WTC11 (cell line): ENCODE results near the gene OLIG1. TPM values are rescaled to one million over a fixed set of nuclear protein-coding genes. Genes with fewer than 3 reads are reported as not detected.

Experiments used
- ATAC-seq: fragments of 200-7000 bp; cut with Tn5 transposase; 2 replicates; pipeline ENCODE4 v1.10.0; 2021; ENCODE audit warnings: mild to moderate bottlenecking, moderate library complexity
- CTCF ChIA-PET: fragments of 300-600 bp; sonication (Branson Sonifier 250); formaldehyde crosslinking; loops from one replicate; lab custom pipeline; 2021; ENCODE audit warnings: antibody characterized with exemption; lab: Charles Lee
- POLR2A ChIA-PET: fragments of 350-600 bp; sonication (Branson Sonifier 250); formaldehyde crosslinking; loops from one replicate; lab custom pipeline; 2021; ENCODE audit warnings: antibody characterized with exemption; lab: Charles Lee
- DNase-seq: peaks from one replicate; pipeline ENCODE4 v3.0.0; 2021; ENCODE audit warnings: low spot score
- H3K27ac Mint-ChIP-seq: 2 replicates; pipeline ENCODE4 v1.8.0; 2021; ENCODE audit warnings: mixed read lengths
- H3K27me3 Mint-ChIP-seq: 2 replicates; pipeline ENCODE4 v1.8.0; 2021; ENCODE audit warnings: low read depth, mild to moderate bottlenecking, moderate library complexity, mixed read lengths
- H3K36me3 Mint-ChIP-seq: 2 replicates; pipeline ENCODE4 v1.8.0; 2021; ENCODE audit warnings: mixed read lengths
- H3K4me1 Mint-ChIP-seq: 2 replicates; pipeline ENCODE4 v1.8.0; 2022; ENCODE audit warnings: mixed read lengths
- H3K4me3 Mint-ChIP-seq: 2 replicates; pipeline ENCODE4 v1.8.0; 2021; ENCODE audit warnings: mild to moderate bottlenecking, moderate library complexity, mixed read lengths
- H3K9me3 Mint-ChIP-seq: 2 replicates; pipeline ENCODE4 v1.8.0; 2021; ENCODE audit warnings: mixed read lengths
- ESRRA ChIP-seq: sonication (generic); formaldehyde crosslinking; IDR thresholded peaks from 2 replicates; pipeline ENCODE4 v1.8.1; 2022; ENCODE audit warnings: mild to moderate bottlenecking, missing genetic modification reagents, borderline replicate concordance
- FOXP1 ChIP-seq: sonication (generic); formaldehyde crosslinking; IDR thresholded peaks from 2 replicates; pipeline ENCODE4 v1.8.0; 2022; ENCODE audit warnings: missing genetic modification reagents, mild to moderate bottlenecking, moderate library complexity, borderline replicate concordance
- IRF2 ChIP-seq: sonication (generic); formaldehyde crosslinking; IDR thresholded peaks from 2 replicates; pipeline ENCODE4 v1.8.0; 2022; ENCODE audit warnings: low read depth, missing genetic modification reagents, borderline replicate concordance
- MXD4 ChIP-seq: fragments of 250-450 bp; sonication (Bioruptor Pico); IDR thresholded peaks from 2 replicates; pipeline ENCODE4 v1.8.0; 2021; ENCODE audit warnings: mild to moderate bottlenecking, moderate library complexity, borderline replicate concordance
- NFE2L1 ChIP-seq: sonication (generic); formaldehyde crosslinking; IDR thresholded peaks from 2 replicates; pipeline ENCODE4 v1.8.1; 2023; ENCODE audit warnings: missing genetic modification reagents
- PRRX2 ChIP-seq: fragments of 250-450 bp; sonication (Bioruptor Pico); IDR thresholded peaks from 2 replicates; pipeline ENCODE4 v1.8.0; 2021; ENCODE audit warnings: mild to moderate bottlenecking
- SMAD3 ChIP-seq: sonication (generic); formaldehyde crosslinking; IDR thresholded peaks from 2 replicates; pipeline ENCODE4 v1.8.0; 2022; ENCODE audit warnings: missing genetic modification reagents, mild to moderate bottlenecking, borderline replicate concordance
- SOX15 ChIP-seq: fragments of 250-450 bp; sonication (Bioruptor Pico); IDR thresholded peaks from 2 replicates; pipeline ENCODE4 v1.9.0; 2021; ENCODE audit warnings: mild to moderate bottlenecking
- TEAD1 ChIP-seq: sonication (generic); formaldehyde crosslinking; IDR thresholded peaks from 2 replicates; pipeline ENCODE4 v1.8.0; 2022; ENCODE audit warnings: mild to moderate bottlenecking, missing genetic modification reagents
- ZNF138 ChIP-seq: sonication (generic); formaldehyde crosslinking; conservative IDR thresholded peaks from 2 replicates; pipeline ENCODE4 v1.8.1; 2022; ENCODE audit warnings: mild to moderate bottlenecking, moderate library complexity, missing genetic modification reagents
- ZNF232 ChIP-seq: sonication (generic); formaldehyde crosslinking; IDR thresholded peaks from 2 replicates; pipeline ENCODE4 v1.8.0; 2022; ENCODE audit warnings: mild to moderate bottlenecking, missing genetic modification reagents
- total RNA-seq: library from RNA; stranded (reverse); gene quantifications from 3 replicates; pipeline ENCODE4 v1.2.3, GENCODE V29; 2021
- TF ChIP-seq, protein P1 (sequence below): fragments of 250-450 bp; sonication (Bioruptor Pico); IDR thresholded peaks from 2 replicates; pipeline ENCODE4 v1.9.0; 2021; ENCODE audit warnings: moderate library complexity, mild to moderate bottlenecking, inconsistent platforms, borderline replicate concordance
- TF ChIP-seq, protein P2 (sequence below): sonication (generic); formaldehyde crosslinking; IDR thresholded peaks from 2 replicates; pipeline ENCODE4 v1.8.1; 2022; ENCODE audit warnings: mild to moderate bottlenecking, moderate library complexity, missing genetic modification reagents
- TF ChIP-seq, protein P3 (sequence below): sonication (generic); formaldehyde crosslinking; IDR thresholded peaks from 2 replicates; pipeline ENCODE4 v1.8.1; 2022; ENCODE audit warnings: low read depth, mild to moderate bottlenecking, moderate library complexity, missing genetic modification reagents, borderline replicate concordance
- TF ChIP-seq, protein P4 (sequence below): sonication (generic); formaldehyde crosslinking; IDR thresholded peaks from 2 replicates; pipeline ENCODE4 v1.8.1; 2022; ENCODE audit warnings: low read depth, missing genetic modification reagents, borderline replicate concordance
- TF ChIP-seq, protein P5 (sequence below): sonication (generic); formaldehyde crosslinking; conservative IDR thresholded peaks from 2 replicates; pipeline ENCODE4 v1.8.1; 2023; ENCODE audit warnings: mild to moderate bottlenecking, low read depth, missing genetic modification reagents, moderate library complexity
- TF ChIP-seq, protein P6 (sequence below): sonication (generic); formaldehyde crosslinking; IDR thresholded peaks from 2 replicates; pipeline ENCODE4 v1.8.1; 2023; ENCODE audit warnings: mild to moderate bottlenecking, missing genetic modification reagents, borderline replicate concordance

The OLIG1 gene
- total RNA-seq, 1 experiment from 2014 or later, result 2.1 TPM

DNA sequence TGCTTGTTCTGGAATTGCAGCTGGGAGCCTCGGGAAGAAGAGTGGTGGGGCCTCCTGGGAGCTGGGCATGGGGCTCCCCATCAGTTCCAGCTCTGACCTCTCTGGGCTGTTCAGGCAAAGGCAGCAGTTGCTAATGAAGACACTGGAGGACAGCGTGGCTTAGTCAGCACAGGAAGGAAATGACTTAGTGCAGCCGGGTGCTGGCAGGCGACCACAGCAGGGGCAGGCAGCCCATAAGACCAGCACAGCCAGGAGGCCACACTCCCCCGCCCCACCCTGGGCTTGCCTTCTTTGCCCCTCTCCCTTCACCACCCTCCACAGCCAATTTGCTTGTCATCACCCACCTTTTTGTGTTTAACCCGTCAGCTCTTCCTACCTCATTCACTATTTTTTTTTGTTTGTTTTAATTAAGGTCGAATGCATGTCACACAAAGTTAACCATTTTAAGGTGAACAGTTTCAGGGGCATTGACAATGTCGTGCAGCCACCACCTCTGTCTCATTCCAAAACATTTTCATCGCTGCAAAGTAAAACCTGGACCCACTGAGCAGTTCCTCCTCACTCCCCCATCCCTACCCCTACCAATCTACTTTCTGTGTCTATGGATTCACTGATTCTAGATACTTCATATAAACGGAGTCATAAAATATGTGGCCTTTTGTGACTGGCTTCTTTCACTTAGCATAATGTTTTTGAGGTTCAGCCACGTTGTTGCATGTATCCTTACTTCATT, 33.3 kb upstream of the OLIG1 start:
- H3K27ac Mint-ChIP-seq, result no peak overlapping the region
- peaks cover 77% of the 10 kb centered on the region for H3K27me3 Mint-ChIP-seq

More for the DNA sequence above, 33.3 kb upstream of the OLIG1 start:
- H3K4me3 Mint-ChIP-seq, result no peak overlapping the region
- 0 out of 2 replicates have a peak, but pooled peaks cover 6% of the 10 kb centered on the region for H3K9me3 Mint-ChIP-seq
- DNase-seq, result no peak
- ChIA-PET CTCF (interaction anchor here (0.7 to 6.5 kb wide), 5 partner anchors 11 to 96 kb away, joined by 3 to 28 read pairs (median 4); partner anchors contain the start of gene OLIG2), POLR2A (interaction anchor here (0.5 kb wide), 1 partner anchor 11 kb away, joined by 3 read pairs; the partner anchor contains the start of gene OLIG2)
- peaks cover 41% of the 10 kb centered on the region for H3K4me1 Mint-ChIP-seq
- peak; percentile 13 for ATAC-seq
- TF ChIP-seq, protein P1, sequence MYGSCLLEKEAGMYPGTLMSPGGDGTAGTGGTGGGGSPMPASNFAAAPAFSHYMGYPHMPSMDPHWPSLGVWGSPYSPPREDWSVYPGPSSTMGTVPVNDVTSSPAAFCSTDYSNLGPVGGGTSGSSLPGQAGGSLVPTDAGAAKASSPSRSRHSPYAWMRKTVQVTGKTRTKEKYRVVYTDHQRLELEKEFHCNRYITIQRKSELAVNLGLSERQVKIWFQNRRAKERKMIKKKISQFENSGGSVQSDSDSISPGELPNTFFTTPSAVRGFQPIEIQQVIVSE (CRISPR knock-in tag), result no peak
- TF ChIP-seq IRF2 (no peak), NFE2L1 (no peak), ESRRA (CRISPR knock-in tag) (no peak), ZNF138 (no peak), PRRX2 (CRISPR knock-in tag) (no peak), TEAD1 (CRISPR knock-in tag) (no peak), FOXP1 (no peak), ZNF232 (no peak), SMAD3 (CRISPR knock-in tag) (no peak), SOX15 (CRISPR knock-in tag) (no peak), MXD4 (no peak)
- TF ChIP-seq, protein P2, sequence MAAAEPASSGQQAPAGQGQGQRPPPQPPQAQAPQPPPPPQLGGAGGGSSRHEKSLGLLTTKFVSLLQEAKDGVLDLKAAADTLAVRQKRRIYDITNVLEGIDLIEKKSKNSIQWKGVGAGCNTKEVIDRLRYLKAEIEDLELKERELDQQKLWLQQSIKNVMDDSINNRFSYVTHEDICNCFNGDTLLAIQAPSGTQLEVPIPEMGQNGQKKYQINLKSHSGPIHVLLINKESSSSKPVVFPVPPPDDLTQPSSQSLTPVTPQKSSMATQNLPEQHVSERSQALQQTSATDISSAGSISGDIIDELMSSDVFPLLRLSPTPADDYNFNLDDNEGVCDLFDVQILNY (CRISPR knock-in tag), result no peak
- TF ChIP-seq, protein P3, sequence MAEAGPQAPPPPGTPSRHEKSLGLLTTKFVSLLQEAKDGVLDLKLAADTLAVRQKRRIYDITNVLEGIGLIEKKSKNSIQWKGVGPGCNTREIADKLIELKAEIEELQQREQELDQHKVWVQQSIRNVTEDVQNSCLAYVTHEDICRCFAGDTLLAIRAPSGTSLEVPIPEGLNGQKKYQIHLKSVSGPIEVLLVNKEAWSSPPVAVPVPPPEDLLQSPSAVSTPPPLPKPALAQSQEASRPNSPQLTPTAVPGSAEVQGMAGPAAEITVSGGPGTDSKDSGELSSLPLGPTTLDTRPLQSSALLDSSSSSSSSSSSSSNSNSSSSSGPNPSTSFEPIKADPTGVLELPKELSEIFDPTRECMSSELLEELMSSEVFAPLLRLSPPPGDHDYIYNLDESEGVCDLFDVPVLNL (CRISPR knock-in tag), result no peak
- TF ChIP-seq, protein P4, sequence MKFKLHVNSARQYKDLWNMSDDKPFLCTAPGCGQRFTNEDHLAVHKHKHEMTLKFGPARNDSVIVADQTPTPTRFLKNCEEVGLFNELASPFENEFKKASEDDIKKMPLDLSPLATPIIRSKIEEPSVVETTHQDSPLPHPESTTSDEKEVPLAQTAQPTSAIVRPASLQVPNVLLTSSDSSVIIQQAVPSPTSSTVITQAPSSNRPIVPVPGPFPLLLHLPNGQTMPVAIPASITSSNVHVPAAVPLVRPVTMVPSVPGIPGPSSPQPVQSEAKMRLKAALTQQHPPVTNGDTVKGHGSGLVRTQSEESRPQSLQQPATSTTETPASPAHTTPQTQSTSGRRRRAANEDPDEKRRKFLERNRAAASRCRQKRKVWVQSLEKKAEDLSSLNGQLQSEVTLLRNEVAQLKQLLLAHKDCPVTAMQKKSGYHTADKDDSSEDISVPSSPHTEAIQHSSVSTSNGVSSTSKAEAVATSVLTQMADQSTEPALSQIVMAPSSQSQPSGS, result no peak
- TF ChIP-seq, protein P5, sequence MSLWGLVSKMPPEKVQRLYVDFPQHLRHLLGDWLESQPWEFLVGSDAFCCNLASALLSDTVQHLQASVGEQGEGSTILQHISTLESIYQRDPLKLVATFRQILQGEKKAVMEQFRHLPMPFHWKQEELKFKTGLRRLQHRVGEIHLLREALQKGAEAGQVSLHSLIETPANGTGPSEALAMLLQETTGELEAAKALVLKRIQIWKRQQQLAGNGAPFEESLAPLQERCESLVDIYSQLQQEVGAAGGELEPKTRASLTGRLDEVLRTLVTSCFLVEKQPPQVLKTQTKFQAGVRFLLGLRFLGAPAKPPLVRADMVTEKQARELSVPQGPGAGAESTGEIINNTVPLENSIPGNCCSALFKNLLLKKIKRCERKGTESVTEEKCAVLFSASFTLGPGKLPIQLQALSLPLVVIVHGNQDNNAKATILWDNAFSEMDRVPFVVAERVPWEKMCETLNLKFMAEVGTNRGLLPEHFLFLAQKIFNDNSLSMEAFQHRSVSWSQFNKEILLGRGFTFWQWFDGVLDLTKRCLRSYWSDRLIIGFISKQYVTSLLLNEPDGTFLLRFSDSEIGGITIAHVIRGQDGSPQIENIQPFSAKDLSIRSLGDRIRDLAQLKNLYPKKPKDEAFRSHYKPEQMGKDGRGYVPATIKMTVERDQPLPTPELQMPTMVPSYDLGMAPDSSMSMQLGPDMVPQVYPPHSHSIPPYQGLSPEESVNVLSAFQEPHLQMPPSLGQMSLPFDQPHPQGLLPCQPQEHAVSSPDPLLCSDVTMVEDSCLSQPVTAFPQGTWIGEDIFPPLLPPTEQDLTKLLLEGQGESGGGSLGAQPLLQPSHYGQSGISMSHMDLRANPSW, result no peak
- TF ChIP-seq, protein P6, sequence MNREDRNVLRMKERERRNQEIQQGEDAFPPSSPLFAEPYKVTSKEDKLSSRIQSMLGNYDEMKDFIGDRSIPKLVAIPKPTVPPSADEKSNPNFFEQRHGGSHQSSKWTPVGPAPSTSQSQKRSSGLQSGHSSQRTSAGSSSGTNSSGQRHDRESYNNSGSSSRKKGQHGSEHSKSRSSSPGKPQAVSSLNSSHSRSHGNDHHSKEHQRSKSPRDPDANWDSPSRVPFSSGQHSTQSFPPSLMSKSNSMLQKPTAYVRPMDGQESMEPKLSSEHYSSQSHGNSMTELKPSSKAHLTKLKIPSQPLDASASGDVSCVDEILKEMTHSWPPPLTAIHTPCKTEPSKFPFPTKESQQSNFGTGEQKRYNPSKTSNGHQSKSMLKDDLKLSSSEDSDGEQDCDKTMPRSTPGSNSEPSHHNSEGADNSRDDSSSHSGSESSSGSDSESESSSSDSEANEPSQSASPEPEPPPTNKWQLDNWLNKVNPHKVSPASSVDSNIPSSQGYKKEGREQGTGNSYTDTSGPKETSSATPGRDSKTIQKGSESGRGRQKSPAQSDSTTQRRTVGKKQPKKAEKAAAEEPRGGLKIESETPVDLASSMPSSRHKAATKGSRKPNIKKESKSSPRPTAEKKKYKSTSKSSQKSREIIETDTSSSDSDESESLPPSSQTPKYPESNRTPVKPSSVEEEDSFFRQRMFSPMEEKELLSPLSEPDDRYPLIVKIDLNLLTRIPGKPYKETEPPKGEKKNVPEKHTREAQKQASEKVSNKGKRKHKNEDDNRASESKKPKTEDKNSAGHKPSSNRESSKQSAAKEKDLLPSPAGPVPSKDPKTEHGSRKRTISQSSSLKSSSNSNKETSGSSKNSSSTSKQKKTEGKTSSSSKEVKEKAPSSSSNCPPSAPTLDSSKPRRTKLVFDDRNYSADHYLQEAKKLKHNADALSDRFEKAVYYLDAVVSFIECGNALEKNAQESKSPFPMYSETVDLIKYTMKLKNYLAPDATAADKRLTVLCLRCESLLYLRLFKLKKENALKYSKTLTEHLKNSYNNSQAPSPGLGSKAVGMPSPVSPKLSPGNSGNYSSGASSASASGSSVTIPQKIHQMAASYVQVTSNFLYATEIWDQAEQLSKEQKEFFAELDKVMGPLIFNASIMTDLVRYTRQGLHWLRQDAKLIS (CRISPR knock-in tag), result no peak
- no peaks in the 10 kb centered on the region for H3K36me3 Mint-ChIP-seq
